Measurements from ENCODE around the gene RMRP.

GRCh38 chr9:35658137-35658967, 533 bp upstream of the RMRP start, which contains the start of gene CCDC107:
- TF ChIP-seq ZNF57 (CRISPR knock-in tag; IDR thresholded peaks at IDR 0.05) (no peak), SIN3A (IDR thresholded peaks at IDR 0.05; ENCODE audit: borderline replicate concordance in 2 of 2, control insufficient read depth in 1 of 2, low read depth in 2 of 2, low read length in 2 of 2) (no peak), TRIM28 (IDR thresholded peaks at IDR 0.05) (no peak), FOXK1 (CRISPR knock-in tag; IDR thresholded peaks at IDR 0.05; ENCODE audit: borderline replicate concordance) (no peak), ZNF274 (IDR thresholded peaks at IDR 0.05; ENCODE audit: borderline replicate concordance, low read depth, low read length) (no peak), PML (IDR thresholded peaks at IDR 0.05; ENCODE audit: low read length) (no peak; the same call in 1 of the 2 replicates), NR1H2 (CRISPR knock-in tag; IDR thresholded peaks at IDR 0.05) (no peak)
